HG03439 (cell line): ENCODE data around the gene EIF5A2.
"Not testable (repeated sequence)": the region's sequence is repeated elsewhere in the genome, so short reads cannot be mapped to it uniquely, and the experiment has no call there.

Experiments
- ATAC-seq: cut with Tn5 transposase; IDR thresholded peaks from one replicate; pipeline ENCODE4 v1.9.1; 2021; ENCODE audit warnings: mild to moderate bottlenecking, moderate library complexity; ENCODE audit not compliant: unreplicated experiment

Gene EIF5A2

GRCh38 chr3:170908235-170909116, at the start of gene EIF5A2:
Gene EIF5A2, minus strand, starts transcription at chr3:170908637. Its CDS starts 831 bp downstream, at chr3:170907806.
- ATAC-seq = peak; percentile 93

GRCh38 chr3:170956647-170957046, 48.2 kb upstream of the EIF5A2 start:
- ATAC-seq = no peak

GRCh38 chr3:170953736-170954135, 45.3 kb upstream of the EIF5A2 start:
- ATAC-seq = no peak

- no peak for ATAC-seq
These were observed 44.8 kb upstream of the EIF5A2 start for GRCh38 chr3:170953229-170953628.

GRCh38 chr3:170949211-170949610, 40.8 kb upstream of the EIF5A2 start:
- no peak for ATAC-seq

GRCh38 chr3:170947018-170947769, 38.8 kb upstream of the EIF5A2 start:
- no peak for ATAC-seq

GRCh38 chr3:170942011-170942410, 33.6 kb upstream of the EIF5A2 start:
- ATAC-seq = no peak

GRCh38 chr3:170941551-170941950, 33.1 kb upstream of the EIF5A2 start:
- ATAC-seq = no peak

GRCh38 chr3:170933039-170933438, 24.6 kb upstream of the EIF5A2 start:
- ATAC-seq = not testable (repeated sequence)

GRCh38 chr3:170923553-170923952, 15.1 kb upstream of the EIF5A2 start:
- ATAC-seq = not testable (repeated sequence)

- ATAC-seq = no peak
These were observed 10.3 kb upstream of the EIF5A2 start for GRCh38 chr3:170918715-170919114.

GRCh38 chr3:170914690-170915089, 6.3 kb upstream of the EIF5A2 start:
- ATAC-seq = no peak

GRCh38 chr3:170914212-170914611, 5.8 kb upstream of the EIF5A2 start:
- no peak for ATAC-seq

- ATAC-seq = no peak
These were observed 2.6 kb upstream of the EIF5A2 start for GRCh38 chr3:170911051-170911450.

- ATAC-seq = no peak
These were observed 2.1 kb upstream of the EIF5A2 start for GRCh38 chr3:170910542-170910941.

GRCh38 chr3:170909129-170909903, 879 bp upstream of the EIF5A2 start:
- no peak for ATAC-seq

- no peak for ATAC-seq
These were observed 701 bp downstream of the EIF5A2 start for GRCh38 chr3:170907637-170908234.

- ATAC-seq = no peak
These were observed 2.6 kb downstream of the EIF5A2 start for GRCh38 chr3:170905862-170906261.

- no peak for ATAC-seq
These were observed 5.3 kb downstream of the EIF5A2 start for GRCh38 chr3:170903123-170903522.

GRCh38 chr3:170899455-170899854, 9.0 kb downstream of the EIF5A2 start:
- ATAC-seq = no peak

- no peak for ATAC-seq
These were observed 10.5 kb downstream of the EIF5A2 start for GRCh38 chr3:170897978-170898377.
